SW480 (cell line): ENCODE data around the gene FMO4.
"Not testable (repeated sequence)": the region's sequence is repeated elsewhere in the genome, so short reads cannot be mapped to it uniquely, and the experiment has no call there.

Experiments
- DNase-seq: peaks from one replicate; pipeline ENCODE4 v3.0.0-alpha.2; 2016; ENCODE audit warnings: low spot score

FMO4 gene

GRCh38 chr1:171390740-171391139, 76.8 kb downstream of the FMO4 start:
- DNase-seq = not testable (repeated sequence)
